ENCODE measurements around the gene CCDC149.

DNA sequence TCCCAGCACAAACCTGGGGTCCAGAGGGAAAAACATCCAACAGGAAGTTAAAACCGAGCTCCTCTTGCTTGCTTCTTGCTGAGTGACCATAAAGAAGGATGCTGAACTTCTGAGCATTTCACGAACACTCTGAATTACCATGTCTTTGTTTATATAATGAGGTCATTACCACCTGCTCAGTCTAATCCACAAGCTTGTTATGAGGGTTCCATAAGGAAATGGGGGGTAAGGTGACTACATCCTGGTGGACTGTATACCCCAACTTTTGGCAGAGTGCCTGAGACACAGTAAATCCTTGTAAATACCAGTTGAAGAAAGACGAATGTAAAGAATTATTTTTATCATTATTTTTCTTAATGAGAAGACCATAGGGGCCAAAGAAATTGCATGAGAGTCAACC is 16.8 kb downstream of the CCDC149 start:
- TF ChIP-seq, protein P1, sequence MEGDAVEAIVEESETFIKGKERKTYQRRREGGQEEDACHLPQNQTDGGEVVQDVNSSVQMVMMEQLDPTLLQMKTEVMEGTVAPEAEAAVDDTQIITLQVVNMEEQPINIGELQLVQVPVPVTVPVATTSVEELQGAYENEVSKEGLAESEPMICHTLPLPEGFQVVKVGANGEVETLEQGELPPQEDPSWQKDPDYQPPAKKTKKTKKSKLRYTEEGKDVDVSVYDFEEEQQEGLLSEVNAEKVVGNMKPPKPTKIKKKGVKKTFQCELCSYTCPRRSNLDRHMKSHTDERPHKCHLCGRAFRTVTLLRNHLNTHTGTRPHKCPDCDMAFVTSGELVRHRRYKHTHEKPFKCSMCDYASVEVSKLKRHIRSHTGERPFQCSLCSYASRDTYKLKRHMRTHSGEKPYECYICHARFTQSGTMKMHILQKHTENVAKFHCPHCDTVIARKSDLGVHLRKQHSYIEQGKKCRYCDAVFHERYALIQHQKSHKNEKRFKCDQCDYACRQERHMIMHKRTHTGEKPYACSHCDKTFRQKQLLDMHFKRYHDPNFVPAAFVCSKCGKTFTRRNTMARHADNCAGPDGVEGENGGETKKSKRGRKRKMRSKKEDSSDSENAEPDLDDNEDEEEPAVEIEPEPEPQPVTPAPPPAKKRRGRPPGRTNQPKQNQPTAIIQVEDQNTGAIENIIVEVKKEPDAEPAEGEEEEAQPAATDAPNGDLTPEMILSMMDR (conservative IDR thresholded peaks at IDR 0.05 in 1 of 2, IDR thresholded peaks at IDR 0.05 in 1 of 2; ENCODE audit: extremely low read depth in 1 of 2, insufficient read depth in 1 of 2, low read depth in 1 of 2, low read length in 2 of 2) = no peak
- no peak for TF ChIP-seq EZH2 (IDR thresholded peaks at IDR 0.05; ENCODE audit: borderline replicate concordance, low read length)

All from mammary epithelial cell (primary cell).